Measurements from ENCODE around the gene IL1RAP. TPM values are rescaled to one million over a fixed set of nuclear protein-coding genes. Genes with fewer than 3 reads are reported as not detected.
A peak's percentile ranks its signal among the peaks of the same experiment; 100 is the strongest.

Gene IL1RAP
- total and polyA plus RNA-seq, 7 experiments from 2014 or later: 5.9 to 29.0 (median 12.1) TPM

DNA sequence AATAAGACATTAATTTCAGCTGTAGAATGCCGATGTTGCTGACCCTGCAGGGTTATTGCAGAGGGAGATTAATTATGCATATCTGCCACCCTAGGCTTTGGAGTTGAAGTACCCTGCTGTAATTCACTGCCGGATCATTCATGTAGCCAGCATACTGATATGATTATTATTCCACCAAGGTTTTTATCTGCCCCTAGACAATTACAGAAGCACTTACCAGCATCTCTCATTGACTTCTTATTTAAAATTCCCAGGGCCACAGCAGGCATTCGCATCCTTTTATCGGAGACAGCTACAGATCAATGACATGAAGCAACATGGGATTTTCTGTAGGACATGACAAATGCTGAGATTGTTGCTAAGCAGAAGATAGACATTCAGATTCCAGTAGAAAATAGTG is 31.3 kb downstream of the IL1RAP start:
- Histone ChIP-seq H3K9me3 (ENCODE audit: control insufficient read depth in 2 of 3, low read length in 3 of 3) (no peaks in the 10 kb centered on the region), H3K27me3 (ENCODE audit: control insufficient read depth in 2 of 2, insufficient read depth in 2 of 2, low read length in 2 of 2) (no peaks in the 10 kb centered on the region), H3K4me1 (ENCODE audit: control insufficient read depth in 2 of 2, insufficient read depth in 2 of 2, low read length in 2 of 2) (no peaks in the 10 kb centered on the region), H3K4me3 (ENCODE audit: low read length) (no peak overlapping the region), H3K27ac (ENCODE audit: low read depth, low read length) (no peak overlapping the region), H3K36me3 (ENCODE audit: control insufficient read depth in 2 of 3, insufficient read depth in 3 of 3, low read length in 3 of 3) (no peaks in the 10 kb centered on the region)
- H3K27ac Mint-ChIP-seq: no peak overlapping the region
- peaks cover 0 to 5% (median 0%) of the 10 kb centered on the region in 7 donors for H3K4me1 Mint-ChIP-seq
- no peak for DNase-seq
- peaks cover 0 to 15% (median 2%) of the 10 kb centered on the region in 11 donors for H3K9me3 Mint-ChIP-seq
- no peak overlapping the region for H3K4me3 Mint-ChIP-seq
- POLR2A ChIA-PET: interaction anchor here (0.9 kb wide), 1 partner anchor 10 kb away, joined by 3 read pairs; no protein-coding TSS in a partner anchor
- intact Hi-C loops (cut with micrococcal nuclease): no loop called here
- ATAC-seq: no peak
- CTCF ChIA-PET: no interaction called here
- H3K36me3 Mint-ChIP-seq: peaks cover 4 to 28% (median 17%) of the 10 kb centered on the region in 5 donors
- no peaks in the 10 kb centered on the region for H3K27me3 Mint-ChIP-seq

- peak overlapping the region in 1 of 9 donors; percentile 79 for H3K27ac Mint-ChIP-seq
- H3K4me1 ChIP-seq (ENCODE audit: control insufficient read depth in 2 of 2, insufficient read depth in 2 of 2, low read length in 2 of 2): no peaks in the 10 kb centered on the region
- CTCF ChIA-PET: no interaction called here
- H3K27me3 ChIP-seq (ENCODE audit: control insufficient read depth in 2 of 2, insufficient read depth in 2 of 2, low read length in 2 of 2): no peaks in the 10 kb centered on the region
- H3K9me3 ChIP-seq (ENCODE audit: control insufficient read depth in 2 of 3, low read length in 3 of 3): no peaks in the 10 kb centered on the region
- no peaks in the 10 kb centered on the region for H3K27me3 Mint-ChIP-seq
- H3K36me3 Mint-ChIP-seq: peaks cover 4 to 36% (median 26%) of the 10 kb centered on the region in 5 donors
- H3K27ac ChIP-seq (ENCODE audit: low read depth, low read length): no peak overlapping the region
- intact Hi-C loops (cut with micrococcal nuclease): no loop called here
- peaks cover 0 to 33% (median 2%) of the 10 kb centered on the region in 11 donors for H3K9me3 Mint-ChIP-seq
- no peak overlapping the region for H3K4me3 ChIP-seq (ENCODE audit: low read length)
- DNase-seq (no peak), ATAC-seq (no peak)
- H3K4me1 Mint-ChIP-seq: peaks cover 0 to 4% (median 0%) of the 10 kb centered on the region in 7 donors
- no peaks in the 10 kb centered on the region for H3K36me3 ChIP-seq (ENCODE audit: control insufficient read depth in 2 of 3, insufficient read depth in 3 of 3, low read length in 3 of 3)
- H3K4me3 Mint-ChIP-seq: no peak overlapping the region
- POLR2A ChIA-PET: no interaction called here
Observed at GRCh38 chr3:190546881-190547510, 33.1 kb downstream of the IL1RAP start.

DNA sequence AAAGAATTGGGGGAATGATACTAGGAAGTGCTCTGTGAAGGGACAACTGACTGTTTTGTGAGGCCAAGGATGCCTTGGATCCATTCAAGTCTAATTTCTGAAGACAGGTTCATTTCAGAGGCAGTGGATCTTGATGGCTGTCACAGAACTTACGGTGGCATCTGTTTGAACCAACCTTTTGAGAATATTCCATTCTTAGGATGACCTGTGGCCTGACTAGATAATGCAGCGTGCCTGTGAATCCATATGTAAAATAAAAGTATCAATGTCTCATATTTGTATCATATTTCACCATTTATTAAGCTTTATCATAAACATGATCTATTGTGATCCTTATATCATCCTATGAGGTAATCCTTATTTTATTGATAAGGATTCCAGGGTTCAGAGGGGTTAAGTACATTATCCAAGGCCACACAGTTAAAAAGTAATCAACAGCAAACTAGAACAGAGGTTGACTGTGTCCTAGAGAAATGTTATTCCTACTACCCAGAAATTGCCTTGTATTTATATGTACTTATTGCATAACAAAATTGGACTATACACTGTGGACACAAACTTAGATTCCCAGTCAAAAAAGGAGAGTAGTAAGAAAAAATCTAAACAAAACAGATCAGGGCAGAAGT is 34.3 kb downstream of the IL1RAP start:
- peaks cover 0 to 4% (median 0%) of the 10 kb centered on the region in 7 donors for H3K4me1 Mint-ChIP-seq
- H3K4me3 Mint-ChIP-seq: no peak overlapping the region
- no peak for ATAC-seq
- no peak overlapping the region for H3K27ac Mint-ChIP-seq
- Histone ChIP-seq H3K27me3 (ENCODE audit: control insufficient read depth in 2 of 2, insufficient read depth in 2 of 2, low read length in 2 of 2) (no peaks in the 10 kb centered on the region), H3K9me3 (ENCODE audit: control insufficient read depth in 2 of 3, low read length in 3 of 3) (no peaks in the 10 kb centered on the region), H3K27ac (ENCODE audit: low read depth, low read length) (no peak overlapping the region), H3K4me3 (ENCODE audit: low read length) (no peak overlapping the region), H3K4me1 (ENCODE audit: control insufficient read depth in 2 of 2, insufficient read depth in 2 of 2, low read length in 2 of 2) (no peaks in the 10 kb centered on the region), H3K36me3 (ENCODE audit: control insufficient read depth in 2 of 3, insufficient read depth in 3 of 3, low read length in 3 of 3) (no peaks in the 10 kb centered on the region)
- POLR2A ChIA-PET: no interaction called here
- CTCF ChIA-PET: no interaction called here
- no peaks in the 10 kb centered on the region for H3K27me3 Mint-ChIP-seq
- DNase-seq: no peak
- peaks cover 0 to 37% (median 4%) of the 10 kb centered on the region in 11 donors for H3K9me3 Mint-ChIP-seq
- H3K36me3 Mint-ChIP-seq: peaks cover 6 to 44% (median 31%) of the 10 kb centered on the region in 5 donors
- intact Hi-C loops (cut with micrococcal nuclease): no loop called here

DNA sequence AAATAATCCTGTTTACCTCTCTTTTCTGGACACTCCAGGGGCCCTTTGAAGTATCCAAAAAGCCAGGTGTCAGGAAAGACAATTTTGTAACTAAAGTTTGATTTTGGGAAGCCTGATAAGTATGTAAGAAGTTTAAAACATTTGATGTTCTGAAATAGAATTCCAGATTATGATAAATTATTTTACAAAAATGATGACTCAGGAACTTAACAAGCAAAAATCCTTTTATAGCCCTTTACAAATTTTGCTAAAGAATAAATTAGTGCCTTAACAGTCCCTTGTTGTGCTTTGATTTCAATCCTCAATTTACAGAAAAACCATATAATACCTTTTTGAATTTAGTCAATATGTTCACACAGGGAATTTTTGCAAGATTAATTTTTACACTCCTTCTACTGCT is 38.1 kb downstream of the IL1RAP start:
- DNase-seq (no peak), ATAC-seq (no peak)
- no peaks in the 10 kb centered on the region for H3K9me3 ChIP-seq (ENCODE audit: control insufficient read depth in 2 of 3, low read length in 3 of 3)
- Mint-ChIP-seq H3K9me3 (peaks cover 0 to 37% (median 4%) of the 10 kb centered on the region in 11 donors), H3K4me1 (peaks cover 0 to 8% (median 4%) of the 10 kb centered on the region in 7 donors), H3K4me3 (no peak overlapping the region), H3K27ac (no peak overlapping the region), H3K27me3 (no peaks in the 10 kb centered on the region), H3K36me3 (peaks cover 15 to 59% (median 50%) of the 10 kb centered on the region in 5 donors)
- H3K27me3 ChIP-seq (ENCODE audit: control insufficient read depth in 2 of 2, insufficient read depth in 2 of 2, low read length in 2 of 2): no peaks in the 10 kb centered on the region
- no peaks in the 10 kb centered on the region for H3K36me3 ChIP-seq (ENCODE audit: control insufficient read depth in 2 of 3, insufficient read depth in 3 of 3, low read length in 3 of 3)
- H3K4me1 ChIP-seq (ENCODE audit: control insufficient read depth in 2 of 2, insufficient read depth in 2 of 2, low read length in 2 of 2): no peaks in the 10 kb centered on the region
- H3K4me3 ChIP-seq (ENCODE audit: low read length): no peak overlapping the region
- ChIA-PET CTCF (no interaction called here), POLR2A (no interaction called here)
- H3K27ac ChIP-seq (ENCODE audit: low read depth, low read length): no peak overlapping the region
- intact Hi-C loops (cut with micrococcal nuclease): no loop called here

- H3K36me3 ChIP-seq (ENCODE audit: control insufficient read depth in 2 of 3, insufficient read depth in 3 of 3, low read length in 3 of 3): no peaks in the 10 kb centered on the region
- intact Hi-C loops (cut with micrococcal nuclease): no loop called here
- ATAC-seq: no peak
- H3K27me3 ChIP-seq (ENCODE audit: control insufficient read depth in 2 of 2, insufficient read depth in 2 of 2, low read length in 2 of 2): no peaks in the 10 kb centered on the region
- H3K27me3 Mint-ChIP-seq: no peaks in the 10 kb centered on the region
- POLR2A ChIA-PET: no interaction called here
- CTCF ChIA-PET: no interaction called here
- no peaks in the 10 kb centered on the region for H3K4me1 ChIP-seq (ENCODE audit: control insufficient read depth in 2 of 2, insufficient read depth in 2 of 2, low read length in 2 of 2)
- no peak overlapping the region for H3K4me3 Mint-ChIP-seq
- no peak overlapping the region for H3K27ac ChIP-seq (ENCODE audit: low read depth, low read length)
- no peak overlapping the region for H3K27ac Mint-ChIP-seq
- H3K9me3 Mint-ChIP-seq: peaks cover 0 to 37% (median 4%) of the 10 kb centered on the region in 11 donors
- H3K4me3 ChIP-seq (ENCODE audit: low read length): no peak overlapping the region
- peaks cover 0 to 15% (median 4%) of the 10 kb centered on the region in 7 donors for H3K4me1 Mint-ChIP-seq
- H3K36me3 Mint-ChIP-seq: peaks cover 17 to 68% (median 60%) of the 10 kb centered on the region in 5 donors
- no peak for DNase-seq
- H3K9me3 ChIP-seq (ENCODE audit: control insufficient read depth in 2 of 3, low read length in 3 of 3): no peaks in the 10 kb centered on the region
Observed at GRCh38 chr3:190552969-190553759, 39.3 kb downstream of the IL1RAP start.

DNA sequence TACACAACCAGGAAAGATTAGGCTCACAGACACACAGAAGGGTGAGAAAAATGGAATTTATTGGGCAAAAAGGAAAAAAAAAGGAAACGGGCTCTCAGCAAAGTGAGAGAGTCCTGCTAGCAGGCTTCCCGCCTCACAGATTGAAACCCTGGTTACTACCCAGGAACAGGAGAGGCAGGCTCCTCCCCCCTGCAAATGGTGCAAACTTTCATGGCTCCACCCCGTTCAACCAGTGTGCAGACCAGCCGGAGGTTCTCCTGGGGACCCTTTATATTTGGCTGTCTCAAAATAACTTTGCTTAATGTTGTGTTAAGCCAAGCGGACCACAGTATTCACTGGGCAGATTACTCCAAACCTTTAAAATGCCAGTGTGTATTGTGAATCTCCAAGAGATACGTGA is 40.3 kb downstream of the IL1RAP start:
- POLR2A ChIA-PET: no interaction called here
- intact Hi-C loops (cut with micrococcal nuclease): no loop called here
- peaks cover 0 to 23% (median 4%) of the 10 kb centered on the region in 7 donors for H3K4me1 Mint-ChIP-seq
- no peaks in the 10 kb centered on the region for H3K4me1 ChIP-seq (ENCODE audit: control insufficient read depth in 2 of 2, insufficient read depth in 2 of 2, low read length in 2 of 2)
- no peaks in the 10 kb centered on the region for H3K27me3 Mint-ChIP-seq
- H3K9me3 ChIP-seq (ENCODE audit: control insufficient read depth in 2 of 3, low read length in 3 of 3): no peaks in the 10 kb centered on the region
- peaks cover 0 to 31% (median 4%) of the 10 kb centered on the region in 11 donors for H3K9me3 Mint-ChIP-seq
- no peak for ATAC-seq
- no peaks in the 10 kb centered on the region for H3K36me3 ChIP-seq (ENCODE audit: control insufficient read depth in 2 of 3, insufficient read depth in 3 of 3, low read length in 3 of 3)
- H3K4me3 Mint-ChIP-seq: no peak overlapping the region
- DNase-seq: no peak
- no peak overlapping the region for H3K27ac Mint-ChIP-seq
- no peak overlapping the region for H3K4me3 ChIP-seq (ENCODE audit: low read length)
- no peak overlapping the region for H3K27ac ChIP-seq (ENCODE audit: low read depth, low read length)
- no peaks in the 10 kb centered on the region for H3K27me3 ChIP-seq (ENCODE audit: control insufficient read depth in 2 of 2, insufficient read depth in 2 of 2, low read length in 2 of 2)
- CTCF ChIA-PET: no interaction called here
- H3K36me3 Mint-ChIP-seq: peaks cover 17 to 67% (median 59%) of the 10 kb centered on the region in 5 donors

All from naive thymus-derived CD4-positive, alpha-beta T cell (primary cell).